GM19455 (cell line): ENCODE data around the gene CDNF.
"Not testable (repeated sequence)": the region's sequence is repeated elsewhere in the genome, so short reads cannot be mapped to it uniquely, and the experiment has no call there.

Experiments used
- ATAC-seq: cut with Tn5 transposase; IDR thresholded peaks from one replicate; pipeline ENCODE4 v1.9.1; 2021; ENCODE audit not compliant: unreplicated experiment

Gene CDNF

GRCh38 chr10:14839305-14839695, 1.5 kb upstream of the CDNF start:
- no peak for ATAC-seq

- peak; percentile 6 for ATAC-seq
These were observed 906 bp upstream of the CDNF start for GRCh38 chr10:14838582-14839304.

- no peak for ATAC-seq
These were observed 657 bp downstream of the CDNF start for GRCh38 chr10:14837003-14837756.

- no peak for ATAC-seq
These were observed 1.6 kb downstream of the CDNF start for GRCh38 chr10:14836208-14836607.

GRCh38 chr10:14833106-14833505, 4.7 kb downstream of the CDNF start:
- ATAC-seq, result no peak

GRCh38 chr10:14826076-14826829, 11.6 kb downstream of the CDNF start:
- no peak for ATAC-seq

- ATAC-seq, result no peak
These were observed 13.9 kb downstream of the CDNF start for GRCh38 chr10:14823966-14824365.

GRCh38 chr10:14822879-14823755, 14.7 kb downstream of the CDNF start:
- no peak for ATAC-seq

GRCh38 chr10:14821635-14822375, 16.0 kb downstream of the CDNF start:
- no peak for ATAC-seq

- no peak for ATAC-seq
These were observed 17.1 kb downstream of the CDNF start for GRCh38 chr10:14820775-14821154.

- no peak for ATAC-seq
These were observed 17.6 kb downstream of the CDNF start for GRCh38 chr10:14820010-14820774.

GRCh38 chr10:14816717-14817116, 21.1 kb downstream of the CDNF start:
- not testable (repeated sequence) for ATAC-seq

GRCh38 chr10:14815681-14816080, 22.2 kb downstream of the CDNF start:
- no peak for ATAC-seq

GRCh38 chr10:14812271-14812670, 25.6 kb downstream of the CDNF start:
- no peak for ATAC-seq

- no peak for ATAC-seq
These were observed 26.6 kb downstream of the CDNF start for GRCh38 chr10:14810969-14811953.

- ATAC-seq, result no peak
These were observed 31.5 kb downstream of the CDNF start for GRCh38 chr10:14806318-14806717.

- no peak for ATAC-seq
These were observed 34.0 kb downstream of the CDNF start for GRCh38 chr10:14803827-14804226.

GRCh38 chr10:14801723-14802122, 36.1 kb downstream of the CDNF start:
- no peak for ATAC-seq
